HG02610 (cell line): Measurements from ENCODE around the gene C6orf141.
"Not testable (repeated sequence)": the region's sequence is repeated elsewhere in the genome, so short reads cannot be mapped to it uniquely, and the experiment has no call there.

Experiments
- ATAC-seq: cut with Tn5 transposase; IDR thresholded peaks from one replicate; pipeline ENCODE4 v1.9.1; 2021; ENCODE audit warnings: mild to moderate bottlenecking, moderate library complexity; ENCODE audit not compliant: unreplicated experiment

The C6orf141 gene

DNA sequence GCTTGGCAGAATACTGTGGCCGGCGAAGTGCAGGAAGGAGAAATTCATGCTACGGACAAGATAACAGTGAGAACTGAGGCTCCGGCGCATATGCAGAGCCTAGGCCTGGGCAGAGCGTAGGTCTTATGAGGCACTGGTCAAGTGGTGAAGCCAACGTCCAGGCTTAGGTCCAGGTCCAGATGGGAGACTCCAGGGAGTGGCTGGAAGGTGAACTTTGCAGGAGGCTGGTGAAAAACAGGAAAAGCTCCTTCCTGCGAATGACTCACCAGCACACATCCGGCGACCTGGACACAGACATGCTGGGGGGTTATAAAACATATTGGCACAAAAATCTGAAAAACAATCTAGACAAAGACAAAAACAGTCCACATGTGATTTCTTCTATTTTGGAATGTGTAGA is 15.4 kb downstream of the C6orf141 start:
- ATAC-seq, result no peak

DNA sequence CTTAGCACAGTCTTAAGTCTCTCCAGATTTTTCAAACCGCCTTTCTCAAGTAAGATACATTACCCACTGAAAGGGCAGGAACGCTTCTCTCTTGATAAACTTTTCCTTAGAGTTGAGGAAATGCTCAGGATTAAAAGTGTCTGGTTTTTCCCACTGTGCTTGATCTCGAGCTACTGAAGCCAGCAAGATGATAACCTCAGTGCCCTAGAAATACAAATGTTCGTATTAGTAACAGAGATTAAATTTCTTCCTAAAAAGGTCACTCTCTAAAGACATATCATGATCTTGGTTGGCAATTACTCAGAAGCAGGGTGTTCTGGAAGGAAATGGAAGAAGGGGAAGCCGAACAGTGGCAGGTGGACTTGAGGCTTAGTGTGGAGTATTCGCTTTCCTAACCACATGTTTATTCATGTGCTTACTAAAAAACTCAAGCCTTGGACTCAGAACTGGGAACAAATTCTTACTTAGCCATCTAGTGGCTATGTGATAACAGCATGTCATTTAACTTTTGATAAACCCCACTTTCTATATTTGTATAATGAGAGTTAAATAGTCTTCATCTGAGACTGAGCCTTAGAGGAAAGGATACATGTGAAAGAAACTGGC is 20.1 kb downstream of the C6orf141 start:
- no peak for ATAC-seq

DNA sequence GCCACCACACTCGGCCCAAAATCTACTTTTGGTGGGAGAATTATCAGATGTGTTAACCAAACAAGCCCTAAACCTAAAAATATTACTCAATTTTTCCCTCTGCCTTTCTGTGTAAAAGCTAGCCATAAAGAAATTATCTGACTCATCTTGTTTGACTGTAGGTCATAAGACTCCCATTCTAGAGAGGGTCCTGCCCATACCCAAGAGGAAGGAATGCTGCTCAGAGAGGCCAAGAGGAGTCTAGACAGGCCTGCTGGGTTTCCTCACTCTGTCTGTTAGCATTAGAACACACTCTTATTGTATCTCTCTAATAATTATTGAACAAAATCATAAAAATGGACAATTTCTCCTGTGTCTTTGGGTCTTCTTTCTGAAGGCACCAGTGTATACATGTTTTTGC is 26.1 kb downstream of the C6orf141 start:
- ATAC-seq, result no peak

DNA sequence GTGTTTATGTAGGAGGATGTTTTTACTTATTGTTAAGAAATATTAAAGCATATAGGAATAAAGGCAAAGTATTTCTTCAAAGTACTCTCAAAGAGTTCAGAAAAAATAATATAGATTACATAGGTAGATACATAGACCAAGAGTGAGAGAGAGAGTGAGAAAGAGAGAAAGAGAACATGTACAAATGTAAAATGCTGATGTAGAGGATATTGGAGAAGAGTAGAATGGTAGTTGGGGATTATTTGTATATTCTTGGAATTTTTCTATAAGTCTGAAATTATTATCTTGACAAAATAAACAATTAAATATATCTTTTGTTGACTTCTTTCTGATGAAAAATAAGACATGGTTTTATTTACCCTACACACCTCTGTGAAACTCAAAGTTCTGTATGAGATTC is 29.2 kb downstream of the C6orf141 start:
- ATAC-seq, result no peak

DNA sequence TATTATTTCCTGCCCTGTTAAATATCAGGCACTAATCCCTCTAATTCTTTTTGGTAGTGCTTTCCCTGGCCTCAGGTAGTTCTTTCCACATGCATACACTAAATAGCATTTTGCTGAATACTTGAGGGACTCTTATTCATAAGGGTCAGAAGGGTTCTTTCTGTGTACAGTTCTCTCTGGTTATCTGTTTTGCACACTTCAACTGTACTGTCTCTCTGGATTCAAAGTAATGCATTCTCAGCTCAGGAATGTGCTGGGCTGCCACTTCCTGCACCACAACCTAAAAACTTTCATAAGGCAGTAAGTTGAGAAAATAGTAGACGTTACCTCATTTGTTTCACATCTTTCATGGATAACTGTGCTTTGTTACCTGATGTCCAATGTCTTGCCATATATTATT is 32.1 kb downstream of the C6orf141 start:
- no peak for ATAC-seq

DNA sequence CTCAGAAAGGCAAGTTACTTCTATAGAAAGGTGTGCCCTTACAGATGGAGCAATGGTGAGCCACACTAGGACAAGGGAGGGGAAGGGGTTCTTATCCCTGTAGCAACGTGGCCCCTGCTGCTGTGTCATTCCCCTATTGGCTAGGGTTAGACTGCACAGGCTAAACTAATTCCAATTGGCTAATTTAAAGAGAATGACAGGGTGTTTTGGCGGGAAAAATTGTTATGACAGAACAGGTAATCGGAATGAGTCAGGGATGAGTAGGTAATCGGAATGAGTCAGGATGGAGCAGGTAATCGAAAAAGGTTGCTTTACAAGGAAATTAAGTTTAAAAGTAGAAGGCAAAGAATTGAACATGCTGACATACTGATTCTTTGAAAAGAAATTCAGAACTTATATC is 36.8 kb downstream of the C6orf141 start:
- ATAC-seq, result not testable (repeated sequence)
